Measurements from ENCODE around the gene ACIN1. TPM values are rescaled to one million over a fixed set of nuclear protein-coding genes. Genes with fewer than 3 reads are reported as not detected.

Gene ACIN1
- total and polyA plus RNA-seq, 2 of the 13 experiments (the other 11 are each of a cell fraction or from before 2014, with no cell fraction given) = 165 to 183 TPM

GRCh38 chr14:23034498-23035302 is 60.2 kb downstream of the ACIN1 start, which contains the start of gene PSMB5 (continued):
- TF ChIP-seq ZNF572 (CRISPR knock-in tag; IDR thresholded peaks at IDR 0.05) = peak; percentile 74; the same call in 1 of the 2 replicates
- peak; percentile 100 for TF ChIP-seq ZNF263 (CRISPR knock-in tag; IDR thresholded peaks at IDR 0.05)
- TF ChIP-seq REL (CRISPR knock-in tag; conservative IDR thresholded peaks at IDR 0.05) = no peak; the same call in 1 of the 2 replicates
- TF ChIP-seq CREB1 (IDR thresholded peaks at IDR 0.05) = peak; percentile 90
- peak; percentile 98; the same call in 1 of the 2 replicates for TF ChIP-seq CREB1 (CRISPR knock-in tag; IDR thresholded peaks at IDR 0.05)
- peak; percentile 32; the same call in 1 of the 2 replicates for TF ChIP-seq BCL6 (CRISPR knock-in tag; IDR thresholded peaks at IDR 0.05)
- TF ChIP-seq THYN1 (CRISPR knock-in tag; IDR thresholded peaks at IDR 0.05; ENCODE audit: borderline replicate concordance, low read depth) = peak; percentile 94; the same call in 1 of the 2 replicates
- no peak; the same call in none of the 2 replicates for TF ChIP-seq ZNF3 (CRISPR knock-in tag; IDR thresholded peaks at IDR 0.05)
- TF ChIP-seq POLR2G (IDR thresholded peaks at IDR 0.05; ENCODE audit: low read depth, low read length) = peak; percentile 100
- peak; percentile 53; the same call in 1 of the 2 replicates for TF ChIP-seq ZNF451 (CRISPR knock-in tag; IDR thresholded peaks at IDR 0.05)
- TF ChIP-seq, protein P1, sequence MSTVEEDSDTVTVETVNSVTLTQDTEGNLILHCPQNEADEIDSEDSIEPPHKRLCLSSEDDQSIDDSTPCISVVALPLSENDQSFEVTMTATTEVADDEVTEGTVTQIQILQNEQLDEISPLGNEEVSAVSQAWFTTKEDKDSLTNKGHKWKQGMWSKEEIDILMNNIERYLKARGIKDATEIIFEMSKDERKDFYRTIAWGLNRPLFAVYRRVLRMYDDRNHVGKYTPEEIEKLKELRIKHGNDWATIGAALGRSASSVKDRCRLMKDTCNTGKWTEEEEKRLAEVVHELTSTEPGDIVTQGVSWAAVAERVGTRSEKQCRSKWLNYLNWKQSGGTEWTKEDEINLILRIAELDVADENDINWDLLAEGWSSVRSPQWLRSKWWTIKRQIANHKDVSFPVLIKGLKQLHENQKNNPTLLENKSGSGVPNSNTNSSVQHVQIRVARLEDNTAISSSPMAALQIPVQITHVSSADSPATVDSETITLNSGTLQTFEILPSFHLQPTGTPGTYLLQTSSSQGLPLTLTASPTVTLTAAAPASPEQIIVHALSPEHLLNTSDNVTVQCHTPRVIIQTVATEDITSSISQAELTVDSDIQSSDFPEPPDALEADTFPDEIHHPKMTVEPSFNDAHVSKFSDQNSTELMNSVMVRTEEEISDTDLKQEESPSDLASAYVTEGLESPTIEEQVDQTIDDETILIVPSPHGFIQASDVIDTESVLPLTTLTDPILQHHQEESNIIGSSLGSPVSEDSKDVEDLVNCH (CRISPR knock-in tag; IDR thresholded peaks at IDR 0.05) = peak; percentile 69; the same call in 1 of the 2 replicates
- no peak for TF ChIP-seq ZNF841 (CRISPR knock-in tag; IDR thresholded peaks at IDR 0.05; ENCODE audit: borderline replicate concordance)
- TF ChIP-seq BRCA1 (CRISPR knock-in tag; IDR thresholded peaks at IDR 0.05) = no peak; the same call in 1 of the 2 replicates
- peak; percentile 95 for TF ChIP-seq ZSCAN29 (CRISPR knock-in tag; conservative IDR thresholded peaks at IDR 0.05)
- no peak for TF ChIP-seq ZBTB1 (CRISPR knock-in tag; IDR thresholded peaks at IDR 0.05; ENCODE audit: borderline replicate concordance)
- peak; percentile 91 for TF ChIP-seq PRDM10 (CRISPR knock-in tag; IDR thresholded peaks at IDR 0.05; ENCODE audit: low read depth)
- peak; percentile 78 for TF ChIP-seq ATF7-NPFF (CRISPR knock-in tag; IDR thresholded peaks at IDR 0.05; ENCODE audit: low read depth)
- peak; percentile 99 for TF ChIP-seq NFE2L1 (CRISPR knock-in tag; IDR thresholded peaks at IDR 0.05; ENCODE audit: borderline replicate concordance)
- peak; percentile 95 for TF ChIP-seq IRF2 (CRISPR knock-in tag; IDR thresholded peaks at IDR 0.05)
- peak; percentile 97 for TF ChIP-seq ZNF235 (CRISPR knock-in tag; IDR thresholded peaks at IDR 0.05; ENCODE audit: borderline replicate concordance)
- TF ChIP-seq MED1 (CRISPR knock-in tag; IDR thresholded peaks at IDR 0.05) = peak; percentile 82
- no peak; the same call in 1 of the 2 replicates for TF ChIP-seq DNMT3B (CRISPR knock-in tag; conservative IDR thresholded peaks at IDR 0.05)
- TF ChIP-seq ZNF720 (CRISPR knock-in tag; IDR thresholded peaks at IDR 0.05) = peak; percentile 25; the same call in 1 of the 2 replicates
- TF ChIP-seq FOXM1 (CRISPR knock-in tag; IDR thresholded peaks at IDR 0.05) = no peak; the same call in 1 of the 2 replicates
- no peak for TF ChIP-seq MATR3 (CRISPR knock-in tag; IDR thresholded peaks at IDR 0.05)
- TF ChIP-seq TEAD3 (CRISPR knock-in tag; optimal IDR thresholded peaks at IDR 0.05; ENCODE audit: borderline replicate concordance) = peak; percentile 41

All from HepG2 (cell line).